ENCODE results near the gene AHRR. TPM values are rescaled to one million over a fixed set of nuclear protein-coding genes. Genes with fewer than 3 reads are reported as not detected.

AHRR gene
- total and polyA plus RNA-seq, 2 of the 4 experiments (the other 2 are of a cell fraction) = 15.6 to 37.1 TPM

GRCh38 chr5:483434-484140 is 162.1 kb downstream of the AHRR start:
- no peak overlapping the region for H2AK9ac ChIP-seq (replicated peaks; ENCODE audit: low read depth, low read length, poor library complexity)
- H3K36me3 ChIP-seq (ENCODE audit: control insufficient read depth, insufficient read depth, low read length) = no peaks in the 10 kb centered on the region
- H3K27me3 ChIP-seq (ENCODE audit: control insufficient read depth, insufficient read depth, low read length) = peaks cover 3% of the 10 kb centered on the region; the same call in 1 of the 2 replicates
- no TSS peak for BruUV-seq (replicated peaks)
- in situ Hi-C loops (cut with MboI; ENCODE audit: low sequenced_read_pairs) = no loop called here
- no peak overlapping the region for H4K8ac ChIP-seq (ENCODE audit: low read depth in 2 of 2, low read length in 2 of 2)
- H4K91ac ChIP-seq (ENCODE audit: insufficient read depth, low read depth, low read length) = no peak overlapping the region
- no peak overlapping the region for H2BK5ac ChIP-seq (ENCODE audit: low read depth, low read length, poor library complexity, severe bottlenecking)
- H2AK5ac ChIP-seq (ENCODE audit: low read depth, low read length) = no peak overlapping the region
- H3K4me3 ChIP-seq (ENCODE audit: insufficient read depth, low read depth, low read length) = no peak overlapping the region
- TF ChIP-seq MAZ (IDR thresholded peaks at IDR 0.05; ENCODE audit: borderline replicate concordance, low read depth, low read length) (no peak), CEBPB (IDR thresholded peaks at IDR 0.05; ENCODE audit: low read depth, low read length) (no peak)
- H3K4me2 ChIP-seq (ENCODE audit: low read depth, low read length) = no peak overlapping the region
- WGBS, 2 experiments (ENCODE audit: extremely low coverage in 2 of 2, insufficient read length in 1 of 2) = 96% methylated on average over 10 of the region's 34 CpGs; no CpG with 5 or more reads in 1 of the 2 experiments
- no peak for ATAC-seq (ENCODE audit: low read depth)
- no peak overlapping the region for H3K56ac ChIP-seq (ENCODE audit: extremely low read depth, insufficient read depth, low read length)
- no peak overlapping the region for H3K23ac ChIP-seq (ENCODE audit: low read depth, low read length)
- no peaks in the 10 kb centered on the region for H3K9me3 ChIP-seq (ENCODE audit: control insufficient read depth, insufficient read depth, low read length)
- no peaks in the 10 kb centered on the region for H3K79me1 ChIP-seq (ENCODE audit: low read depth in 1 of 2, low read length in 2 of 2)
- no peak overlapping the region for H4K5ac ChIP-seq (ENCODE audit: low read depth, low read length)
- H3K27ac ChIP-seq (ENCODE audit: insufficient read depth, low read length) = no peak overlapping the region
- POLR2A ChIA-PET (ENCODE audit: unreplicated experiment) = no interaction called here
- no peak overlapping the region for H3K4ac ChIP-seq (ENCODE audit: low read depth, low read length)
- no peaks in the 10 kb centered on the region; the same call in 1 of the 2 replicates for H4K20me1 ChIP-seq (ENCODE audit: insufficient read depth, low read length)
- no peaks in the 10 kb centered on the region for H3K9me1 ChIP-seq (ENCODE audit: insufficient read depth, low read length)
- no peak overlapping the region for H2BK15ac ChIP-seq (ENCODE audit: low read depth, low read length)
- DNase-seq = no peak
- intact Hi-C loops (cut with micrococcal nuclease) = no loop called here
- no peaks in the 10 kb centered on the region for H3K4me1 ChIP-seq (ENCODE audit: control insufficient read depth, insufficient read depth, low read length)
- H3K14ac ChIP-seq (replicated peaks; ENCODE audit: low read depth, low read length) = no peak overlapping the region
- H2BK120ac ChIP-seq (ENCODE audit: low read depth, low read length) = no peak overlapping the region
- dilution Hi-C loops (cut with HindIII; ENCODE audit: low sequenced_read_pairs, unreplicated experiment) = no loop called here
- H3K18ac ChIP-seq (ENCODE audit: low read depth, low read length) = no peak overlapping the region
- H3K9ac ChIP-seq (ENCODE audit: low read depth, low read length) = no peak overlapping the region
- CTCF ChIA-PET = no interaction called here
- no peak overlapping the region for H2BK20ac ChIP-seq (ENCODE audit: low read depth, low read length)
- no peak overlapping the region for H2AFZ ChIP-seq (replicated peaks; ENCODE audit: low read length, poor library complexity)
